HG03196 (cell line): Measurements from ENCODE around the gene ARL4A.
"Not testable (repeated sequence)": the region's sequence is repeated elsewhere in the genome, so short reads cannot be mapped to it uniquely, and the experiment has no call there.

Experiments
- ATAC-seq: cut with Tn5 transposase; IDR thresholded peaks from one replicate; pipeline ENCODE4 v1.9.1; 2021; ENCODE audit not compliant: unreplicated experiment

The ARL4A gene

GRCh38 chr7:12661581-12661980 lies 25.9 kb upstream of the ARL4A start:
- ATAC-seq = no peak

GRCh38 chr7:12670000-12670729 lies 17.3 kb upstream of the ARL4A start:
- ATAC-seq = no peak

- no peak for ATAC-seq
Measured at GRCh38 chr7:12670743-12671520, 16.5 kb upstream of the ARL4A start.

- not testable (repeated sequence) for ATAC-seq
Measured at GRCh38 chr7:12673436-12673835, 14.0 kb upstream of the ARL4A start.

- ATAC-seq = no peak
Measured at GRCh38 chr7:12674053-12674452, 13.4 kb upstream of the ARL4A start.

- no peak for ATAC-seq
Measured at GRCh38 chr7:12674861-12675260, 12.6 kb upstream of the ARL4A start.

- no peak for ATAC-seq
Measured at GRCh38 chr7:12683678-12684585, 3.5 kb upstream of the ARL4A start.

- no peak for ATAC-seq
Measured at GRCh38 chr7:12684733-12685132, 2.7 kb upstream of the ARL4A start.

- no peak for ATAC-seq
Measured at GRCh38 chr7:12685550-12685949, 1.9 kb upstream of the ARL4A start.

- ATAC-seq = peak; percentile 86
Measured at GRCh38 chr7:12686234-12686890, 1.1 kb upstream of the ARL4A start.

- ATAC-seq = no peak
Measured at GRCh38 chr7:12687718-12688171, 312 bp downstream of the ARL4A start.

GRCh38 chr7:12688485-12689170 lies 1.2 kb downstream of the ARL4A start:
- ATAC-seq = not testable (repeated sequence)

GRCh38 chr7:12689451-12689850 lies 2.0 kb downstream of the ARL4A start:
- ATAC-seq = no peak

- ATAC-seq = no peak
Measured at GRCh38 chr7:12690041-12690878, 2.8 kb downstream of the ARL4A start.

- not testable (repeated sequence) for ATAC-seq
Measured at GRCh38 chr7:12691388-12691787, 4.0 kb downstream of the ARL4A start.

- ATAC-seq = no peak
Measured at GRCh38 chr7:12692035-12692434, 4.6 kb downstream of the ARL4A start.

- no peak for ATAC-seq
Measured at GRCh38 chr7:12692479-12693259, 5.2 kb downstream of the ARL4A start.

- ATAC-seq = no peak
Measured at GRCh38 chr7:12694817-12695216, 7.4 kb downstream of the ARL4A start.
